Measurements from ENCODE around the gene RALGPS1. TPM values are rescaled to one million over a fixed set of nuclear protein-coding genes. Genes with fewer than 3 reads are reported as not detected.

The RALGPS1 gene
- total and polyA plus RNA-seq, 2 of the 13 experiments (the other 11 are each of a cell fraction or from before 2014, with no cell fraction given): 3.7 to 6.5 TPM

DNA sequence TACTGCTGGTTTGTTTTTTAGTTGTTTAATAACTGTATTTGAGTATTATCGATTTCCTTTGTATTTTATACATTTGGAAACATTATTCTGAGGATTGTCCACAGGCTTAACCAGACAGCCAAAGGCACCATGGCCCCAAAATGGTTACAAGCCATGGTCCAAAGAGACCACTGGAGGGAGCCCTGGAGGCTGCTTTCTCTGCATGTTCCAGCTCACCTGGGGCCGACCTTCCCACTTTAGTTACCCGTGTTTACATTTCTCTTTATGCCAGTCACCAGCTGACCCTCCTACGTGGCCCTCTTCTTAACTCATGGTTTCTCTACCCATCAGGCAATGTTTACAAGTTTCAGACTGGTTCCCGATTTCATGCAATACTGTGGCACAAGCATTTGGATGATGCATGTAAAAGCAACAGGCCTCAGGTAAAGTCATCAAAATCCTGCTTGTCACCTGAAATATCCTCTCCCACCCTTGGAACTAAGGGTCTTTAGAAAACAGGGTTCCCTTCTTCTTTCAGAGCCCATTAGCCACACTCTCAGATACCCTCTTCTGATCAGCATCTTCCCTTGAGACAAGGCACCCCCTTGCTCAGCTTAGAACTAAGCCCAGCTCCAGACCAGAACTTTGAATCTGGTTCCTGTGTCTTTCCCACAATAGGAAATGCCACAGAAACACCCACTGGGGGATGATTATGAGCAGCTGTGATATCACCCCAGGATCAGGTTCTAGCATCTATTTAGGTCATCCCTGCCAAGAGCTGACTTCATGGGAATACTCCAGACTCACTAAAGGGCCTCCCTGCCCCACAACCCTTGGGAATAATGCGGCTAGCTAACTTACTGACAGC is 300.1 kb downstream of the RALGPS1 start (continued):
- TF ChIP-seq, protein P1, sequence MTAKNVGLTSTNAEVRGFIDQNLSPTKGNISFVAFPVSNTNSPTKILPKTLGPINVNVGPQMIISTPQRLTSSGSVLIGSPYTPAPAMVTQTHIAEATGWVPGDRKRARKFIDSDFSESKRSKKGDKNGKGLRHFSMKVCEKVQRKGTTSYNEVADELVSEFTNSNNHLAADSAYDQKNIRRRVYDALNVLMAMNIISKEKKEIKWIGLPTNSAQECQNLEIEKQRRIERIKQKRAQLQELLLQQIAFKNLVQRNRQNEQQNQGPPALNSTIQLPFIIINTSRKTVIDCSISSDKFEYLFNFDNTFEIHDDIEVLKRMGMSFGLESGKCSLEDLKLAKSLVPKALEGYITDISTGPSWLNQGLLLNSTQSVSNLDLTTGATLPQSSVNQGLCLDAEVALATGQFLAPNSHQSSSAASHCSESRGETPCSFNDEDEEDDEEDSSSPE (CRISPR knock-in tag; IDR thresholded peaks at IDR 0.05): no peak
- TF ChIP-seq, protein P2, sequence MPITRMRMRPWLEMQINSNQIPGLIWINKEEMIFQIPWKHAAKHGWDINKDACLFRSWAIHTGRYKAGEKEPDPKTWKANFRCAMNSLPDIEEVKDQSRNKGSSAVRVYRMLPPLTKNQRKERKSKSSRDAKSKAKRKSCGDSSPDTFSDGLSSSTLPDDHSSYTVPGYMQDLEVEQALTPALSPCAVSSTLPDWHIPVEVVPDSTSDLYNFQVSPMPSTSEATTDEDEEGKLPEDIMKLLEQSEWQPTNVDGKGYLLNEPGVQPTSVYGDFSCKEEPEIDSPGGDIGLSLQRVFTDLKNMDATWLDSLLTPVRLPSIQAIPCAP (CRISPR knock-in tag; IDR thresholded peaks at IDR 0.05; ENCODE audit: low read depth): no peak
- TF ChIP-seq, protein P3, sequence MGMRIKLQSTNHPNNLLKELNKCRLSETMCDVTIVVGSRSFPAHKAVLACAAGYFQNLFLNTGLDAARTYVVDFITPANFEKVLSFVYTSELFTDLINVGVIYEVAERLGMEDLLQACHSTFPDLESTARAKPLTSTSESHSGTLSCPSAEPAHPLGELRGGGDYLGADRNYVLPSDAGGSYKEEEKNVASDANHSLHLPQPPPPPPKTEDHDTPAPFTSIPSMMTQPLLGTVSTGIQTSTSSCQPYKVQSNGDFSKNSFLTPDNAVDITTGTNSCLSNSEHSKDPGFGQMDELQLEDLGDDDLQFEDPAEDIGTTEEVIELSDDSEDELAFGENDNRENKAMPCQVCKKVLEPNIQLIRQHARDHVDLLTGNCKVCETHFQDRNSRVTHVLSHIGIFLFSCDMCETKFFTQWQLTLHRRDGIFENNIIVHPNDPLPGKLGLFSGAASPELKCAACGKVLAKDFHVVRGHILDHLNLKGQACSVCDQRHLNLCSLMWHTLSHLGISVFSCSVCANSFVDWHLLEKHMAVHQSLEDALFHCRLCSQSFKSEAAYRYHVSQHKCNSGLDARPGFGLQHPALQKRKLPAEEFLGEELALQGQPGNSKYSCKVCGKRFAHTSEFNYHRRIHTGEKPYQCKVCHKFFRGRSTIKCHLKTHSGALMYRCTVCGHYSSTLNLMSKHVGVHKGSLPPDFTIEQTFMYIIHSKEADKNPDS (CRISPR knock-in tag; IDR thresholded peaks at IDR 0.05): no peak
- TF ChIP-seq ZNF83 (CRISPR knock-in tag; IDR thresholded peaks at IDR 0.05; ENCODE audit: borderline replicate concordance) (no peak), ARNTL (CRISPR knock-in tag; IDR thresholded peaks at IDR 0.05) (no peak), ZFP36L1 (CRISPR knock-in tag; IDR thresholded peaks at IDR 0.05) (no peak), ZNF7 (CRISPR knock-in tag; IDR thresholded peaks at IDR 0.05) (no peak), ZNF468 (CRISPR knock-in tag; IDR thresholded peaks at IDR 0.05) (no peak), DNMT3B (CRISPR knock-in tag; conservative IDR thresholded peaks at IDR 0.05) (no peak), PAX8 (CRISPR knock-in tag; IDR thresholded peaks at IDR 0.05; ENCODE audit: borderline replicate concordance) (no peak), ZNF143 (CRISPR knock-in tag; IDR thresholded peaks at IDR 0.05) (no peak), CHCHD3 (CRISPR knock-in tag; IDR thresholded peaks at IDR 0.05) (no peak), ZEB1 (IDR thresholded peaks at IDR 0.05; ENCODE audit: insufficient replicate concordance, low read depth) (no peak), ZNF564 (CRISPR knock-in tag; IDR thresholded peaks at IDR 0.05) (no peak), WIZ (CRISPR knock-in tag; IDR thresholded peaks at IDR 0.05) (no peak)
- TF ChIP-seq, protein P4, sequence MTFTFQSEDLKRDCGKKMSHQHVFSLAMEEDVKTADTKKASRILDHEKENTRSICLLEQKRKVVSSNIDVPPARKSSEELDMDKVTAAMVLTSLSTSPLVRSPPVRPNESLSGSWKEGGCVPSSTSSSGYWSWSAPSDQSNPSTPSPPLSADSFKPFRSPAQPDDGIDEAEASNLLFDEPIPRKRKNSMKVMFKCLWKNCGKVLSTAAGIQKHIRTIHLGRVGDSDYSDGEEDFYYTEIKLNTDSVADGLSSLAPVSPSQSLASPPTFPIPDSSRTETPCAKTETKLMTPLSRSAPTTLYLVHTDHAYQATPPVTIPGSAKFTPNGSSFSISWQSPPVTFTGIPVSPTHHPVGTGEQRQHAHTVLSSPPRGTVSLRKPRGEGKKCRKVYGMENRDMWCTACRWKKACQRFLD (CRISPR knock-in tag; IDR thresholded peaks at IDR 0.05; ENCODE audit: borderline replicate concordance): no peak
- TF ChIP-seq, protein P5, sequence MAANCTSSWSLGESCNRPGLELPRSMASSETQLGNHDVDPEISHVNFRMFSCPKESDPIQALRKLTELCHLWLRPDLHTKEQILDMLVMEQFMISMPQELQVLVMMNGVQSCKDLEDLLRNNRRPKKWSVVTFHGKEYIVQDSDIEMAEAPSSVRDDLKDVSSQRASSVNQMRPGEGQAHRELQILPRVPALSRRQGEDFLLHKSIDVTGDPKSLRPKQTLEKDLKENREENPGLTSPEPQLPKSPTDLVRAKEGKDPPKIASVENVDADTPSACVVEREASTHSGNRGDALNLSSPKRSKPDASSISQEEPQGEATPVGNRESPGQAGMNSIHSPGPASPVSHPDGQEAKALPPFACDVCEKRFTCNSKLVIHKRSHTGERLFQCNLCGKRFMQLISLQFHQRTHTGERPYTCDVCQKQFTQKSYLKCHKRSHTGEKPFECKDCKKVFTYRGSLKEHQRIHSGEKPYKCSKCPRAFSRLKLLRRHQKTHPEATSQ (CRISPR knock-in tag; IDR thresholded peaks at IDR 0.05; ENCODE audit: borderline replicate concordance): no peak
- TF ChIP-seq, protein P6, sequence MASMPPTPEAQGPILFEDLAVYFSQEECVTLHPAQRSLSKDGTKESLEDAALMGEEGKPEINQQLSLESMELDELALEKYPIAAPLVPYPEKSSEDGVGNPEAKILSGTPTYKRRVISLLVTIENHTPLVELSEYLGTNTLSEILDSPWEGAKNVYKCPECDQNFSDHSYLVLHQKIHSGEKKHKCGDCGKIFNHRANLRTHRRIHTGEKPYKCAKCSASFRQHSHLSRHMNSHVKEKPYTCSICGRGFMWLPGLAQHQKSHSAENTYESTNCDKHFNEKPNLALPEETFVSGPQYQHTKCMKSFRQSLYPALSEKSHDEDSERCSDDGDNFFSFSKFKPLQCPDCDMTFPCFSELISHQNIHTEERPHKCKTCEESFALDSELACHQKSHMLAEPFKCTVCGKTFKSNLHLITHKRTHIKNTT (CRISPR knock-in tag; IDR thresholded peaks at IDR 0.05): no peak
- TF ChIP-seq, protein P7, sequence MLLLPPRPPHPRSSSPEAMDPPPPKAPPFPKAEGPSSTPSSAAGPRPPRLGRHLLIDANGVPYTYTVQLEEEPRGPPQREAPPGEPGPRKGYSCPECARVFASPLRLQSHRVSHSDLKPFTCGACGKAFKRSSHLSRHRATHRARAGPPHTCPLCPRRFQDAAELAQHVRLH (CRISPR knock-in tag; IDR thresholded peaks at IDR 0.05; ENCODE audit: borderline replicate concordance, low read depth): no peak

Measured in HepG2 (cell line).